ENCODE data around the gene TGM6.
A peak's percentile ranks its signal among the peaks of the same experiment; 100 is the strongest.

The TGM6 gene

GRCh38 chr20:2361035-2361593 lies 19.6 kb upstream of the TGM6 start:
- no peak overlapping the region for H3K4me3 ChIP-seq (replicated peaks; ENCODE audit: low read depth, low read length)
- no peak for DNase-seq (ENCODE audit: low read depth)
- no peak for TF ChIP-seq CTCF (IDR thresholded peaks at IDR 0.05; ENCODE audit: low read length, missing control alignments)

- no peak overlapping the region for H3K4me3 ChIP-seq (replicated peaks; ENCODE audit: low read depth, low read length)
- TF ChIP-seq CTCF (IDR thresholded peaks at IDR 0.05; ENCODE audit: low read length, missing control alignments): no peak
- DNase-seq (ENCODE audit: low read depth): no peak
These were observed 17.5 kb upstream of the TGM6 start for GRCh38 chr20:2363187-2363586.

- DNase-seq (ENCODE audit: low read depth): no peak
- no peak overlapping the region for H3K4me3 ChIP-seq (replicated peaks; ENCODE audit: low read depth, low read length)
- no peak for TF ChIP-seq CTCF (IDR thresholded peaks at IDR 0.05; ENCODE audit: low read length, missing control alignments)
These were observed 17.1 kb upstream of the TGM6 start for GRCh38 chr20:2363587-2363986.

- peak; percentile 68 for DNase-seq (ENCODE audit: low read depth)
- no peak overlapping the region for H3K4me3 ChIP-seq (replicated peaks; ENCODE audit: low read depth, low read length)
- TF ChIP-seq CTCF (IDR thresholded peaks at IDR 0.05; ENCODE audit: low read length, missing control alignments): no peak
These were observed 16.7 kb upstream of the TGM6 start for GRCh38 chr20:2364044-2364443.

GRCh38 chr20:2365091-2365490 lies 15.6 kb upstream of the TGM6 start:
- no peak for DNase-seq (ENCODE audit: low read depth)
- H3K4me3 ChIP-seq (replicated peaks; ENCODE audit: low read depth, low read length): no peak overlapping the region
- TF ChIP-seq CTCF (IDR thresholded peaks at IDR 0.05; ENCODE audit: low read length, missing control alignments): no peak

- no peak for TF ChIP-seq CTCF (IDR thresholded peaks at IDR 0.05; ENCODE audit: low read length, missing control alignments)
- DNase-seq (ENCODE audit: low read depth): no peak
- H3K4me3 ChIP-seq (replicated peaks; ENCODE audit: low read depth, low read length): no peak overlapping the region
These were observed 15.0 kb upstream of the TGM6 start for GRCh38 chr20:2365666-2366065.

- no peak overlapping the region for H3K4me3 ChIP-seq (replicated peaks; ENCODE audit: low read depth, low read length)
- no peak for TF ChIP-seq CTCF (IDR thresholded peaks at IDR 0.05; ENCODE audit: low read length, missing control alignments)
- no peak for DNase-seq (ENCODE audit: low read depth)
These were observed 12.1 kb upstream of the TGM6 start for GRCh38 chr20:2368621-2369020.
